A549 (cell line): ENCODE data around the gene WASHC2C.
"Not testable (repeated sequence)": the region's sequence is repeated elsewhere in the genome, so short reads cannot be mapped to it uniquely, and the experiment has no call there.

ENCODE experiments used
- KDM1A ChIP-seq: fragments of 200-600 bp; sonication (generic); IDR thresholded peaks from 2 replicates; pipeline ENCODE4 v1.6.1; 2016; ENCODE audit warnings: low read depth, mild to moderate bottlenecking
- RFX5 ChIP-seq: fragments of 450-650 bp; IDR thresholded peaks from 2 replicates; pipeline ENCODE4 v1.7.1; 2014; ENCODE audit warnings: antibody characterized with exemption, mild to moderate bottlenecking, moderate library complexity
- TF ChIP-seq, protein P1 (sequence below): fragments of >200 bp; sonication (Bioruptor Twin); formaldehyde crosslinking; IDR thresholded peaks from 3 replicates; pipeline ENCODE4 v1.5.1; 2016

GRCh38 chr10:45734449-45734848 is 7.4 kb downstream of the WASHC2C start:
- TF ChIP-seq, protein P1, sequence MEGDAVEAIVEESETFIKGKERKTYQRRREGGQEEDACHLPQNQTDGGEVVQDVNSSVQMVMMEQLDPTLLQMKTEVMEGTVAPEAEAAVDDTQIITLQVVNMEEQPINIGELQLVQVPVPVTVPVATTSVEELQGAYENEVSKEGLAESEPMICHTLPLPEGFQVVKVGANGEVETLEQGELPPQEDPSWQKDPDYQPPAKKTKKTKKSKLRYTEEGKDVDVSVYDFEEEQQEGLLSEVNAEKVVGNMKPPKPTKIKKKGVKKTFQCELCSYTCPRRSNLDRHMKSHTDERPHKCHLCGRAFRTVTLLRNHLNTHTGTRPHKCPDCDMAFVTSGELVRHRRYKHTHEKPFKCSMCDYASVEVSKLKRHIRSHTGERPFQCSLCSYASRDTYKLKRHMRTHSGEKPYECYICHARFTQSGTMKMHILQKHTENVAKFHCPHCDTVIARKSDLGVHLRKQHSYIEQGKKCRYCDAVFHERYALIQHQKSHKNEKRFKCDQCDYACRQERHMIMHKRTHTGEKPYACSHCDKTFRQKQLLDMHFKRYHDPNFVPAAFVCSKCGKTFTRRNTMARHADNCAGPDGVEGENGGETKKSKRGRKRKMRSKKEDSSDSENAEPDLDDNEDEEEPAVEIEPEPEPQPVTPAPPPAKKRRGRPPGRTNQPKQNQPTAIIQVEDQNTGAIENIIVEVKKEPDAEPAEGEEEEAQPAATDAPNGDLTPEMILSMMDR, result not testable (repeated sequence)
- not testable (repeated sequence) for TF ChIP-seq KDM1A, RFX5
